Amniotic stem cell (primary cell): Measurements from ENCODE around the gene MAGEB5.
"Not testable (repeated sequence)": the region's sequence is repeated elsewhere in the genome, so short reads cannot be mapped to it uniquely, and the experiment has no call there.

Experiments
- DNase-seq: peaks from one replicate; lab custom pipeline; 2025; lab: John Stamatoyannopoulos, UW

Gene MAGEB5

GRCh38 chrX:26215869-26216268, at the start of gene MAGEB5:
MAGEB5 (plus strand) TSS chrX:26216169; CDS start chrX:26217302, 1,133 bp downstream.
- no peak for DNase-seq

- no peak for DNase-seq
Measured at GRCh38 chrX:26192204-26192603, 23.8 kb upstream of the MAGEB5 start, which contains the start of gene MAGEB6. MAGEB6 (plus strand) TSS chrX:26192440; CDS start chrX:26193847, 1,407 bp downstream.

- no peak for DNase-seq
Measured at GRCh38 chrX:26203561-26203960, 12.4 kb upstream of the MAGEB5 start.

- not testable (repeated sequence) for DNase-seq
Measured at GRCh38 chrX:26204717-26205116, 11.3 kb upstream of the MAGEB5 start.

- no peak for DNase-seq
Measured at GRCh38 chrX:26208012-26208411, 8.0 kb upstream of the MAGEB5 start.

GRCh38 chrX:26219351-26219750, 3.4 kb downstream of the MAGEB5 start:
- no peak for DNase-seq

- DNase-seq = no peak
Measured at GRCh38 chrX:26234177-26234576, 18.2 kb downstream of the MAGEB5 start.

- no peak for DNase-seq
Measured at GRCh38 chrX:26253526-26253925, 37.6 kb downstream of the MAGEB5 start.

- no peak for DNase-seq
Measured at GRCh38 chrX:26254436-26254835, 38.5 kb downstream of the MAGEB5 start.

GRCh38 chrX:26262121-26262523, 46.2 kb downstream of the MAGEB5 start:
- DNase-seq = no peak
